SK-N-SH (cell line): ENCODE data around the gene SRRT. TPM values are rescaled to one million over a fixed set of nuclear protein-coding genes. Genes with fewer than 3 reads are reported as not detected.

ENCODE experiments used
- CTCF ChIA-PET: fragments of 300-600, 350-600 bp; formaldehyde crosslinking; extraction: SDS; loops from one replicate; lab custom pipeline; 2021; lab: Yijun Ruan, JAX
- POLR2A ChIA-PET: fragments of 350-600 bp; sonication (Branson Sonifier 250); formaldehyde crosslinking; extraction: SDS; loops from one replicate; lab custom pipeline; 2020; ENCODE audit warnings: antibody characterized with exemption, inconsistent platforms; lab: Yijun Ruan, JAX
- DNase-seq: peaks from one replicate; pipeline ENCODE4 v3.0.0; 2012
- H2AFZ ChIP-seq: fragments of 200-600 bp; sonication (generic); 2 replicates; pipeline ENCODE4 v1.8.1; 2016; ENCODE audit warnings: antibody characterized with exemption, mild to moderate bottlenecking, low read depth
- H3F3A ChIP-seq: fragments of 200-600 bp; sonication (generic); replicated peaks from 2 replicates; pipeline ENCODE3; 2016; ENCODE audit warnings: antibody characterized with exemption, mild to moderate bottlenecking; ENCODE audit not compliant: insufficient read depth
- H3K27ac ChIP-seq, 2 experiments: fragments of 200-500 bp in 1 of 2; fragments of 200-600 bp in 1 of 2; sonication (Bioruptor generic) in 1 of 2; sonication (generic), shearing (Covaris generic) in 1 of 2; 2 replicates each; pipeline versions ENCODE4 v1.5.1 to v1.6.1; 2014 to 2016; ENCODE audit warnings: low read depth in 2 of 2, inconsistent platforms in 1 of 2, low read length in 1 of 2, mild to moderate bottlenecking in 1 of 2, mixed read lengths in 1 of 2
- H3K27me3 ChIP-seq: fragments of 200-600 bp; sonication (generic), shearing (Covaris generic); 2 replicates; pipeline ENCODE4 v1.6.1; 2016; ENCODE audit warnings: mixed run types; ENCODE audit not compliant: insufficient read depth
- H3K36me3 ChIP-seq, 2 experiments: fragments of 200-500 bp in 1 of 2; fragments of 200-600 bp in 1 of 2; sonication (Bioruptor generic) in 1 of 2; sonication (generic) in 1 of 2; replicated peaks in 1 of 2; 2 replicates each; pipeline versions ENCODE3 to v1.5.1; 2014 to 2016; ENCODE audit warnings: low read length in 1 of 2, mild to moderate bottlenecking in 1 of 2; ENCODE audit not compliant: insufficient read depth in 2 of 2, control insufficient read depth in 1 of 2
- H3K4me1 ChIP-seq, 2 experiments: fragments of 200-500 bp in 1 of 2; fragments of 200-600 bp in 1 of 2; sonication (Bioruptor generic) in 1 of 2; sonication (generic), shearing (Covaris generic) in 1 of 2; 2 replicates each; pipeline versions ENCODE4 v1.5.1 to v1.6.1; 2014 to 2016; ENCODE audit warnings: low read depth in 1 of 2, low read length in 1 of 2, mixed run types in 1 of 2; ENCODE audit not compliant: insufficient read depth in 2 of 2, control insufficient read depth in 1 of 2
- H3K4me2 ChIP-seq: fragments of 200-600 bp; sonication (generic), shearing (Covaris generic); 2 replicates; pipeline ENCODE4 v1.6.1; 2017; ENCODE audit warnings: mixed run types
- H3K4me3 ChIP-seq, 2 experiments: fragments of 200-500 bp in 1 of 2; fragments of 200-600 bp in 1 of 2; sonication (Bioruptor generic) in 1 of 2; sonication (generic), shearing (Covaris generic) in 1 of 2; 2 replicates each; pipeline versions ENCODE4 v1.5.1 to v1.8.1; 2014 to 2016; ENCODE audit warnings: low read depth in 2 of 2, inconsistent platforms in 1 of 2, low read length in 1 of 2, mild to moderate bottlenecking in 1 of 2, mixed read lengths in 1 of 2, moderate library complexity in 1 of 2
- H3K79me2 ChIP-seq: fragments of 200-600 bp; sonication (generic); 2 replicates; pipeline ENCODE4 v1.8.1; 2017; ENCODE audit warnings: mild to moderate bottlenecking; ENCODE audit not compliant: insufficient read depth
- H3K9ac ChIP-seq: fragments of 200-600 bp; sonication (generic); 2 replicates; pipeline ENCODE4 v1.6.1; 2017; ENCODE audit warnings: mixed run types
- H3K9me2 ChIP-seq: fragments of 200-600 bp; sonication (generic); 2 replicates; pipeline ENCODE4 v1.6.1; 2017; ENCODE audit warnings: mixed run types
- H3K9me3 ChIP-seq: fragments of 200-600 bp; sonication (generic); 2 replicates; pipeline ENCODE4 v1.6.1; 2017; ENCODE audit warnings: mixed run types, mild to moderate bottlenecking, moderate library complexity
- H4K20me1 ChIP-seq: fragments of 200-600 bp; sonication (generic); 2 replicates; pipeline ENCODE4 v1.6.1; 2017; ENCODE audit warnings: mild to moderate bottlenecking, mixed run types; ENCODE audit not compliant: insufficient read depth
- CTCF ChIP-seq: fragments of 200-600 bp; sonication (generic); IDR thresholded peaks from 2 replicates; pipeline ENCODE4 v1.6.1; 2017; ENCODE audit warnings: antibody characterized with exemption, mild to moderate bottlenecking, moderate library complexity
- ELF1 ChIP-seq: IDR thresholded peaks from 2 replicates; pipeline ENCODE4 v1.4.0; 2012
- FOXJ3 ChIP-seq: sonication (generic); formaldehyde crosslinking; IDR thresholded peaks from 2 replicates; pipeline ENCODE4 v1.5.1; 2020; ENCODE audit warnings: mild to moderate bottlenecking, missing genetic modification reagents
- GABPA ChIP-seq: IDR thresholded peaks from 2 replicates; pipeline ENCODE4 v1.4.0; 2012; ENCODE audit warnings: low read depth, mild to moderate bottlenecking
- GATA2 ChIP-seq: sonication (generic); formaldehyde crosslinking; IDR thresholded peaks from 2 replicates; pipeline ENCODE4 v1.5.0; 2020; ENCODE audit warnings: mild to moderate bottlenecking, missing genetic modification reagents
- IRF3 ChIP-seq: fragments of 150-350 bp; IDR thresholded peaks from 2 replicates; pipeline ENCODE4 v1.6.1; 2016; ENCODE audit warnings: mild to moderate bottlenecking, low read depth, low read length
- JUND ChIP-seq: IDR thresholded peaks from 2 replicates; pipeline ENCODE4 v1.4.0; 2012
- NFIC ChIP-seq: IDR thresholded peaks from 2 replicates; pipeline ENCODE4 v1.4.0; 2012; ENCODE audit warnings: borderline replicate concordance
- NRF1 ChIP-seq: IDR thresholded peaks from 2 replicates; pipeline ENCODE4 v1.6.1; 2012; ENCODE audit warnings: low read depth, mild to moderate bottlenecking, low read length
- POLR2AphosphoS5 ChIP-seq: IDR thresholded peaks from 2 replicates; pipeline ENCODE4 v1.6.1; 2012; ENCODE audit warnings: low read depth, low read length
- RAD21 ChIP-seq: IDR thresholded peaks from 2 replicates; pipeline ENCODE4 v1.6.1; 2012; ENCODE audit warnings: mild to moderate bottlenecking, low read length
- RCOR1 ChIP-seq: fragments of 150-350 bp; IDR thresholded peaks from 2 replicates; pipeline ENCODE4 v1.6.1; 2017; ENCODE audit warnings: antibody characterized with exemption, low read length
- RXRA ChIP-seq: IDR thresholded peaks from 2 replicates; pipeline ENCODE4 v1.4.0; 2012; ENCODE audit warnings: low read depth, mild to moderate bottlenecking, borderline replicate concordance
- SIN3A ChIP-seq: IDR thresholded peaks from 2 replicates; pipeline ENCODE4 v1.6.1; 2012; ENCODE audit warnings: low read depth, mild to moderate bottlenecking, low read length, moderate library complexity, borderline replicate concordance
- SMC3 ChIP-seq: IDR thresholded peaks from 2 replicates; pipeline ENCODE4 v1.6.1; 2012; ENCODE audit warnings: low read depth, low read length, improper control_type of control experiment
- TAF1 ChIP-seq: IDR thresholded peaks from 2 replicates; pipeline ENCODE4 v1.6.1; 2012; ENCODE audit warnings: low read depth, mild to moderate bottlenecking, low read length, moderate library complexity, borderline replicate concordance
- TCF12 ChIP-seq: IDR thresholded peaks from 2 replicates; pipeline ENCODE4 v1.4.0; 2012
- TEAD4 ChIP-seq: IDR thresholded peaks from 2 replicates; pipeline ENCODE4 v1.4.0; 2012; ENCODE audit warnings: mild to moderate bottlenecking, borderline replicate concordance; ENCODE audit not compliant: insufficient read depth
- USF1 ChIP-seq: IDR thresholded peaks from 2 replicates; pipeline ENCODE4 v1.4.0; 2012; ENCODE audit warnings: low read depth, borderline replicate concordance
- YY1 ChIP-seq: IDR thresholded peaks from 2 replicates; pipeline ENCODE4 v1.4.0; 2012; ENCODE audit warnings: low read depth, mild to moderate bottlenecking
- WGBS: methylation state at CpG from one replicate; pipeline ENCODE4 v1.1.6; 2017; ENCODE audit warnings: low lambda C conversion rate; 5-methylcytosine and 5-hydroxymethylcytosine counted together
- polyA plus RNA-seq, 3 experiments: library from polyadenylated mRNA; depleted of rRNA; stranded (reverse); fragments of >200 nt; gene quantifications; 2 replicates each; pipeline ENCODE4 v1.2.3, GENCODE V29; 2012
- TF ChIP-seq, protein P1 (sequence below): IDR thresholded peaks from 2 replicates; pipeline ENCODE4 v1.4.0; 2012; ENCODE audit warnings: low read depth
- TF ChIP-seq, protein P2 (sequence below): IDR thresholded peaks from 2 replicates; pipeline ENCODE4 v1.4.0; 2012; ENCODE audit warnings: low read depth, borderline replicate concordance

Gene SRRT
- polyA plus RNA-seq, 1 of the 3 experiments (the other 2 are of a cell fraction) = 92.7 TPM

DNA sequence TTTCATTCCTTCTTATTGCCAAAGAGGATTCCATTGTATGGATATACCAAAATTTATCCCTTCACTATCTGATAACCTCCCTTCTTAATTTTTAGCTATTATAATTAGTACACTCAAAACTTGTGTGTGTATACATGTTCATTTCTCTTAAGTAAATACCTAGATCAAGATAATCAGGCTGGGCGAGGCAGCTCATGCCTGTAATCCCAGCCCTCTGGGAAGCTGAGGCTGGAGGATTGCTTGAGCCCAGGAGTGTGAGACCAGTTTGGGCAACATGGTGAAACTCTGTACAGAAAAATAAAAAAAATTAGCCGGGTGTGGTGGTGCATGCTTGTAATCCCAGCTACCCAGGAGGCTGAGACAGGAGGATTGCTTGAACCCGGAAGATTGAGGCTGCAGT, 36.6 kb downstream of the SRRT start:
- Histone ChIP-seq H2AFZ (no peak overlapping the region), H3K4me1 (no peaks in the 10 kb centered on the region), H4K20me1 (no peaks in the 10 kb centered on the region), H3K9me2 (no peaks in the 10 kb centered on the region), H3K4me3 (no peak overlapping the region), H3K27me3 (peaks cover 31% of the 10 kb centered on the region; the same call in 1 of the 2 replicates), H3K79me2 (no peaks in the 10 kb centered on the region), H3K27ac (no peak overlapping the region), H3K9me3 (no peaks in the 10 kb centered on the region), H3K36me3 (no peaks in the 10 kb centered on the region), H3F3A (no peaks in the 10 kb centered on the region), H3K9ac (no peak overlapping the region), H3K4me2 (no peak overlapping the region)
- TF ChIP-seq POLR2AphosphoS5 (no peak), USF1 (no peak), RXRA (no peak), TEAD4 (no peak), ELF1 (no peak), SIN3A (no peak), TCF12 (no peak), RAD21 (no peak)
- ChIA-PET CTCF (interaction anchor here (1.2 to 3.6 kb wide), 5 partner anchors 14 to 166 kb away, joined by 3 to 19 read pairs (median 12); partner anchors contain the start of gene ACHE), POLR2A (no interaction called here)
- 18% methylated on average over 3 of the region's 3 CpGs for WGBS
- no peak for DNase-seq

DNA sequence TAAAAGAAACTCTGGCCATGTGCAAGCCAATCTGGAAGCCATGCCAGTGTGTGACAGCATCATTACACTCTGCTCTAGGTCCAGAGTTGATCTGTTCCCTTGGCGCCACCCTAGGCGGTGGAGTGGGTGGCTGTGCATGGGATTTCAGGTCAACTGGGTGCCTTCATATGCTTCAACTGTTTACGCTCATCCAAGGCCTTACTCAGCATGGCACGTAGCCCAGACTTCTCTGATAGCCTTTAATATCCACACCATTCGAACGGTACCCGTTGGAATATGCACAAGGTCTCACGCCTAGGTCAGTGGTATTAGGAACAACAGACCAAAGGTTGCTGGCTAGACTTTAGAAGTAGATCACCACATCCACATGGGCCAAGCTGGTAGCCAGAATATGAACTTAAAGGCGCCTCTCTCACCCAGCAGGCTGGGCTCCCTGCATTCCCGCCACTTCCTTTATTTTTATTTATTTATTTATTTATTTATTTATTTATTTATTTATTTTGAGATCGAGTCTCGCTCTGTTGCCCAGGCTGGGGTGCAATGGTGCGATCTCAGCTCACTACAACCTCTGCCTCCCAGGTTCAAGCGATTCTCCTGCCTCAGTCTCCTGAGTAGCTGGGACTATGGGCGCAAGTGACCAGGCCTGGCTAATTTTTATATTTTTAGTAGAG, 39.4 kb downstream of the SRRT start:
- Histone ChIP-seq H2AFZ (no peak overlapping the region), H3K4me1 (no peaks in the 10 kb centered on the region), H3K9ac (no peak overlapping the region), H3K9me3 (no peaks in the 10 kb centered on the region), H3K27ac (no peak overlapping the region), H3K9me2 (no peaks in the 10 kb centered on the region), H3K27me3 (peaks cover 30% of the 10 kb centered on the region; the same call in 1 of the 2 replicates), H3F3A (no peaks in the 10 kb centered on the region), H3K36me3 (no peaks in the 10 kb centered on the region), H3K4me2 (no peak overlapping the region), H3K79me2 (no peaks in the 10 kb centered on the region), H3K4me3 (no peak overlapping the region), H4K20me1 (no peaks in the 10 kb centered on the region)
- DNase-seq = no peak
- POLR2A ChIA-PET = interaction anchor here (0.7 kb wide), 1 partner anchor 208 kb away, joined by 3 read pairs; no protein-coding TSS in a partner anchor
- TF ChIP-seq GABPA = no peak
- no peak for TF ChIP-seq TAF1
- TF ChIP-seq RCOR1 = no peak
- TF ChIP-seq NRF1 = no peak
- TF ChIP-seq IRF3 = no peak
- no peak for TF ChIP-seq NFIC
- no peak for TF ChIP-seq FOXJ3 (CRISPR knock-in tag)
- no peak for TF ChIP-seq SIN3A
- TF ChIP-seq, protein P1, sequence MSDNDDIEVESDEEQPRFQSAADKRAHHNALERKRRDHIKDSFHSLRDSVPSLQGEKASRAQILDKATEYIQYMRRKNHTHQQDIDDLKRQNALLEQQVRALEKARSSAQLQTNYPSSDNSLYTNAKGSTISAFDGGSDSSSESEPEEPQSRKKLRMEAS = no peak
- no peak for TF ChIP-seq GATA2 (CRISPR knock-in tag)
- TF ChIP-seq JUND = no peak
- TF ChIP-seq RXRA = no peak
- TF ChIP-seq, protein P2, sequence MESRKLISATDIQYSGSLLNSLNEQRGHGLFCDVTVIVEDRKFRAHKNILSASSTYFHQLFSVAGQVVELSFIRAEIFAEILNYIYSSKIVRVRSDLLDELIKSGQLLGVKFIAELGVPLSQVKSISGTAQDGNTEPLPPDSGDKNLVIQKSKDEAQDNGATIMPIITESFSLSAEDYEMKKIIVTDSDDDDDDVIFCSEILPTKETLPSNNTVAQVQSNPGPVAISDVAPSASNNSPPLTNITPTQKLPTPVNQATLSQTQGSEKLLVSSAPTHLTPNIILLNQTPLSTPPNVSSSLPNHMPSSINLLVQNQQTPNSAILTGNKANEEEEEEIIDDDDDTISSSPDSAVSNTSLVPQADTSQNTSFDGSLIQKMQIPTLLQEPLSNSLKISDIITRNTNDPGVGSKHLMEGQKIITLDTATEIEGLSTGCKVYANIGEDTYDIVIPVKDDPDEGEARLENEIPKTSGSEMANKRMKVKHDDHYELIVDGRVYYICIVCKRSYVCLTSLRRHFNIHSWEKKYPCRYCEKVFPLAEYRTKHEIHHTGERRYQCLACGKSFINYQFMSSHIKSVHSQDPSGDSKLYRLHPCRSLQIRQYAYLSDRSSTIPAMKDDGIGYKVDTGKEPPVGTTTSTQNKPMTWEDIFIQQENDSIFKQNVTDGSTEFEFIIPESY = no peak
- TF ChIP-seq CTCF = no peak
- TF ChIP-seq TCF12 = no peak
- TF ChIP-seq USF1 = no peak
- TF ChIP-seq TEAD4 = no peak
- no peak for TF ChIP-seq YY1
- TF ChIP-seq SMC3 = no peak
- WGBS = 79% methylated on average over 15 of the region's 15 CpGs
- CTCF ChIA-PET = no interaction called here
